Fibroblast of villous mesenchyme (primary cell): Measurements from ENCODE around the gene ADAMTS16. TPM values are rescaled to one million over a fixed set of nuclear protein-coding genes. Genes with fewer than 3 reads are reported as not detected.

Experiments used
- DNase-seq: peaks from one replicate; pipeline ENCODE4 v3.0.0-alpha.2; 2010; ENCODE audit warnings: low read depth
- H3K4me3 ChIP-seq: 2 replicates; pipeline ENCODE4 v1.5.1; 2011; ENCODE audit warnings: low read depth, mild to moderate bottlenecking, low read length
- total RNA-seq: library from RNA; depleted of rRNA; stranded (reverse); fragments of >200 nt; gene quantifications from 2 replicates; pipeline ENCODE4 v1.2.3, GENCODE V29; 2012
- TF ChIP-seq, protein P1 (sequence below): IDR thresholded peaks from 2 replicates; pipeline ENCODE4 v1.5.1; 2012; ENCODE audit warnings: low read depth, mild to moderate bottlenecking, low read length; ENCODE audit not compliant: insufficient read depth

ADAMTS16 gene
- total RNA-seq, 1 donor, result under 0.01 TPM

DNA sequence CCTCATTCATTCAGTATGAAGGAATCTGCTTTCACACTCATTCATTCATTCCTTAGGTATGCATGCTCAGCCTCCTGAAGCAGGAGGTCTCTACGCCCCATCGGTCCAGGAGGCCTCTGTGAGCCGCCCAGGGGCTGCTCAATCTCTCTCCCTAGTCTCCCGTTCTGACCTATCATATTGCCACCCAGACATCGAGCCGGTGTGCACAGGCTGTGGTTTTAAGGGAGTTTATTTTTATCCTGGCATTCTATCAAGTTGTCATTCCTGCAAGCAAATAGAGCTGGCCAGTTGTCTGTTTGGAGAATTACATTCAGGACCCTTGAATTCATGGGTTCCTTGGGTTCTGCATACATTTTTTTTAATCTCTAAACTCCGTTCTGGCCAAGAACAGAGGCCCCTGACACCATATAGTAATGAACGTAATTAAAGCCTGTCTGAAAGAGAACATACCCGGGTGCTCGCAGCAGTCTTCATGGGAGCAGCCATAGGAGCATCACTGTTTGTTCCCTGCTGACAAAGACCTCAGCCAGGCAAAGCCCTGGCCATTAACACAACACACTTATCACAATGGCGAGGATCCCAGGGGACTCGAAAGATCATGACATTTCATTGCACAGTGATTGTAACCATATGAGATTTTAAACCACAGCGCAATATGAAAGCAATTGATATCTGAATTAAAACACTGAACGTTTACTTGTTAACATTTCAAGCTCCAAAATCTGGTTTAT, 80.9 kb downstream of the ADAMTS16 start:
- DNase-seq, result no peak
- no peak overlapping the region for H3K4me3 ChIP-seq
- TF ChIP-seq, protein P1, sequence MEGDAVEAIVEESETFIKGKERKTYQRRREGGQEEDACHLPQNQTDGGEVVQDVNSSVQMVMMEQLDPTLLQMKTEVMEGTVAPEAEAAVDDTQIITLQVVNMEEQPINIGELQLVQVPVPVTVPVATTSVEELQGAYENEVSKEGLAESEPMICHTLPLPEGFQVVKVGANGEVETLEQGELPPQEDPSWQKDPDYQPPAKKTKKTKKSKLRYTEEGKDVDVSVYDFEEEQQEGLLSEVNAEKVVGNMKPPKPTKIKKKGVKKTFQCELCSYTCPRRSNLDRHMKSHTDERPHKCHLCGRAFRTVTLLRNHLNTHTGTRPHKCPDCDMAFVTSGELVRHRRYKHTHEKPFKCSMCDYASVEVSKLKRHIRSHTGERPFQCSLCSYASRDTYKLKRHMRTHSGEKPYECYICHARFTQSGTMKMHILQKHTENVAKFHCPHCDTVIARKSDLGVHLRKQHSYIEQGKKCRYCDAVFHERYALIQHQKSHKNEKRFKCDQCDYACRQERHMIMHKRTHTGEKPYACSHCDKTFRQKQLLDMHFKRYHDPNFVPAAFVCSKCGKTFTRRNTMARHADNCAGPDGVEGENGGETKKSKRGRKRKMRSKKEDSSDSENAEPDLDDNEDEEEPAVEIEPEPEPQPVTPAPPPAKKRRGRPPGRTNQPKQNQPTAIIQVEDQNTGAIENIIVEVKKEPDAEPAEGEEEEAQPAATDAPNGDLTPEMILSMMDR, result no peak

DNA sequence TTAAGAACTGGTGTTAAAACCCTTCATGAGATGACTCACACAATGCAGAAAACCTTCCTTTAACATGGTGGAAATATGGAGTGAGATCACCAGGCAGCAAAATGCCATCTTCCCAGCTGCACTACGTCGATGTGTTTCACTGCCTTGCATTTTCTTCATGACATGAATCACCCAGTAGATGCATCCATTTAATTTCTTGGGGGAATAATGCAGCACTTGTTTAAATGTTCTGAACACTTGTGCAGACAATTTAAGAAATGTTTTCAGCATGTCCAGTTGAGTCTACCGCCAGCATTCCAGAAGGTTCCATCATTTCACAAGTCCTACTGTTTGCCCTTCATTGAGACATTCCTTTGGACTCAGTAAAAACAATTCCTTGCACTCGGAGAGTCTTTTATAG, 81.6 kb downstream of the ADAMTS16 start:
- TF ChIP-seq, protein P1, result no peak
- no peak overlapping the region for H3K4me3 ChIP-seq
- peak; percentile 3 for DNase-seq

DNA sequence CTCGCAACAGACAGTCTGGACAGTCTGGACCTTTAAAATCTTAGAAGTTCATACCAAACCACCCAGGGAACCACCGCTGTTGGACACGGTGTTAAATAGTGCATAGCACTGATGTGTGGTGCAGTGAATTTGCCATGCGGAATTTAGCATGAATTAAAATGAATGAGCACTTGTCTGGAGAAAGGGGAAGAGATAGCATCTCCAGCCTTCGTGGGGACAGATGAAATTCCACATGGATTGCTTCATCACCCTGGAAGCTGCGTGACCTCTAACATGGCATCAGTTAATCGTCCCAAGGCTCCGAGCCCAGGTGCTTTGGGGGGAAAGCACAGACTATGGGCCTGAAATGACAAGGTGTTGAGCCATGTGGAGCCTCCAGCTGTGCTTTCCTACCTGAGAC, 91.4 kb downstream of the ADAMTS16 start:
- DNase-seq, result no peak
- H3K4me3 ChIP-seq, result no peak overlapping the region
- TF ChIP-seq, protein P1, result no peak

DNA sequence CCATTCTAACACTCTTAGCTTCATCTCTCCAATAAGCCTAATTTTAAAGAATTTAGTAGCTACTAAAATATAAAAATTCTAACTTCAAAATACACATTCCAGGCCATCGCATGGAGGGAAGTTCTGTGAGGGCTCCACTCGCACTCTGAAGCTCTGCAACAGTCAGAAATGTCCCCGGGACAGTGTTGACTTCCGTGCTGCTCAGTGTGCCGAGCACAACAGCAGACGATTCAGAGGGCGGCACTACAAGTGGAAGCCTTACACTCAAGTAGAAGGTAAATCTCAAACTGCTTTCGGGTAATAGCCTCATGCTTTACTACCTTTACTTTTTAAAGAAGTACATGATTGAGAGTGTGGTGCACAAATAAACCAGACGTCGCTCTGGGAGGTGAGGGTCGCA, 94.8 kb downstream of the ADAMTS16 start:
- TF ChIP-seq, protein P1, result no peak
- no peak overlapping the region for H3K4me3 ChIP-seq
- DNase-seq, result no peak

DNA sequence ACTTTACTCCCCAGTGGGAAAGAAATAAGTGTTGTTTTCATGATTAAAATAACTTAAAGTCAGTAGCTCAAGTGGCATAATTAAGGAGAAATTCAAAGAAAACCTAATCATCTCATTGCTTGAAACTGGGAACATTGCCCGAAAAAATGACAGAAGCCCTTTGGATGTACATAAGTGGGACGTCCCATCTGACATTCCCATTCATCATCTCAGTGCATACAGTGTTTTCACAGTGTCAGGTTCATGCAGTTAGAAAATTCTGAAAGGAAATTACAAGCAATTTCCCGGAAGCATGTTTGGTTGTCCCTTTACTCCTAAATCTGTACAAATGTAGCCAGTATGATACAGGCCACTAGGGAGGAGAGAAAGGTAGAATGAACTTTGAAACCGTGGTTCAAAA, 95.6 kb downstream of the ADAMTS16 start:
- TF ChIP-seq, protein P1, result no peak
- no peak for DNase-seq
- no peak overlapping the region for H3K4me3 ChIP-seq

DNA sequence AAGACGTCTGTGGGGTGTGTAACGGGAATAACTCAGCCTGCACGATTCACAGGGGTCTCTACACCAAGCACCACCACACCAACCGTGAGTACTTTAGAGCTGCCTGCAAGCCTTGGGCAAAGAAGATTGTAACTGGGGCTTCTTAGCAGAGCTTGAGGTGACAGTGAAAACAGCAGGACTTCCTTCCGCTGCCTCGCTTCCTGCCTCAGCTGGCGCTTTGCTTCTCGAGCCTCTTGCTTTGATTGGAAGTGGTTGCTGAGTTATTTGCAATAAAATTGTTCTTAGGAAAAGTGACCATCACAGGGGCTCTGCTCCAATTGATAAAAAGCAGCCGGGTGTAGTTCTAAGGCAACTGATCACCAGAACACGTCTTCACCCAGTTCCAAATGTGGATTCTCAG, 99.1 kb downstream of the ADAMTS16 start:
- no peak for DNase-seq
- no peak overlapping the region for H3K4me3 ChIP-seq
- TF ChIP-seq, protein P1, result no peak

DNA sequence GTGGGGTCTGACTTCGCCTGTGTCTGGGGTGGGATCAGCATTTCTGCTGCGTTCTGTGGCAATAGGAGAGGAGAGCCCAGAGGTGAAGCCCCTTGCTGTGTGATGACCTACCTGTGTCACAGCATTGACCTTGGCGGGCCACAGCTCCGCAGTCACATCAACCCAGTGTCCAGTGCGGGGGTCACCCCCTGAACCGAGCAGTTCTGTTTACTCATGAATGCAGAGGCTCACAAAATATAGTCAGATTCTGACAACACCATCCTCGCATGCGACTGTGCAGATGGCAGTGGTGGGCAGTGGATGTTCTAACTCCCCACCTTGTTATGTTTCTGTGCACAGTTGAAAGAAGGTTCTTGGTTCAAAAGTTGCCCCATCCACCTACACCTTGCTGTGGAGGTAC, 100.1 kb downstream of the ADAMTS16 start:
- TF ChIP-seq, protein P1, result no peak
- no peak overlapping the region for H3K4me3 ChIP-seq
- DNase-seq, result no peak
